OCI-LY7 (cell line): ENCODE results near the gene SOX2.

Source experiments
- CTCF ChIP-seq: fragments of 200-600 bp; sonication (generic); conservative IDR thresholded peaks from 2 replicates; pipeline ENCODE4 v1.5.1; 2014; ENCODE audit warnings: mild to moderate bottlenecking, antibody characterized with exemption, low read length, moderate library complexity, mixed read lengths
- EZH2phosphoT487 ChIP-seq: fragments of 200-600 bp; sonication (generic); IDR thresholded peaks from 2 replicates; pipeline ENCODE4 v1.6.1; 2018; ENCODE audit warnings: low read depth, borderline replicate concordance, mild to moderate bottlenecking, mixed run types, antibody characterized with exemption, low read length, moderate library complexity, mixed read lengths

GRCh38 chr3:181696626-181697230, 15.0 kb upstream of the SOX2 start:
- no peak for TF ChIP-seq CTCF
- no peak for TF ChIP-seq EZH2phosphoT487
